Activated CD4-positive, CD25-positive, alpha-beta regulatory T cell treated with anti-CD3 and anti-CD28 coated beads, Interleukin-2, amount 50 U/mL, for 24 hours (primary cell): Measurements from ENCODE around the gene B4GALNT3.
A peak's percentile ranks its signal among the peaks of the same experiment; 100 is the strongest.

Experiments used
- ATAC-seq, 2 donors: fragments of 150-1000 bp; cut with Tn5 transposase; one replicate each; pipeline ENCODE4 v1.10.0; 2021; ENCODE audit warnings: mild to moderate bottlenecking in 1 of 2, moderate library complexity in 1 of 2

B4GALNT3 gene

GRCh38 chr12:560691-561390 is 101.1 kb downstream of the B4GALNT3 start:
- no peak for ATAC-seq

GRCh38 chr12:561391-561705 is 101.6 kb downstream of the B4GALNT3 start:
- no peak for ATAC-seq

GRCh38 chr12:561908-562593 is 102.3 kb downstream of the B4GALNT3 start:
- ATAC-seq, result no peak

GRCh38 chr12:562634-563033 is 102.9 kb downstream of the B4GALNT3 start:
- no peak for ATAC-seq

GRCh38 chr12:563250-563781 is 103.6 kb downstream of the B4GALNT3 start:
- ATAC-seq, result peak; percentile 72 to 73

GRCh38 chr12:563787-564298 is 104.1 kb downstream of the B4GALNT3 start:
- ATAC-seq, result no peak

- ATAC-seq, result no peak
Observed at GRCh38 chr12:565161-565560, 105.4 kb downstream of the B4GALNT3 start.

GRCh38 chr12:565589-566105 is 105.9 kb downstream of the B4GALNT3 start:
- ATAC-seq, result no peak

GRCh38 chr12:568486-568885 is 108.7 kb downstream of the B4GALNT3 start:
- no peak for ATAC-seq

- ATAC-seq, result no peak
Observed at GRCh38 chr12:569091-569676, 109.4 kb downstream of the B4GALNT3 start.

- ATAC-seq, result peak; percentile 79 to 89
Observed at GRCh38 chr12:569803-570434, 110.2 kb downstream of the B4GALNT3 start.

GRCh38 chr12:570435-570920 is 110.7 kb downstream of the B4GALNT3 start:
- ATAC-seq, result no peak

GRCh38 chr12:570921-571794 is 111.4 kb downstream of the B4GALNT3 start:
- no peak for ATAC-seq

- ATAC-seq, result no peak
Observed at GRCh38 chr12:571795-572531, 112.2 kb downstream of the B4GALNT3 start.

GRCh38 chr12:572532-572899 is 112.8 kb downstream of the B4GALNT3 start:
- ATAC-seq, result peak; percentile 57 to 79

GRCh38 chr12:573232-573631 is 113.5 kb downstream of the B4GALNT3 start:
- no peak for ATAC-seq

- no peak for ATAC-seq
Observed at GRCh38 chr12:574475-575128, 114.9 kb downstream of the B4GALNT3 start.

- ATAC-seq, result no peak
Observed at GRCh38 chr12:575129-575502, 115.4 kb downstream of the B4GALNT3 start.

GRCh38 chr12:575948-576614 is 116.3 kb downstream of the B4GALNT3 start:
- peak; percentile 83 to 90 for ATAC-seq

- ATAC-seq, result no peak
Observed at GRCh38 chr12:576615-577110, 116.9 kb downstream of the B4GALNT3 start.
